ENCODE measurements around the gene KRTAP3-2.

- TF ChIP-seq CTCF (conservative IDR thresholded peaks at IDR 0.05; ENCODE audit: low read length) (no peak), EZH2phosphoT487 (IDR thresholded peaks at IDR 0.05; ENCODE audit: borderline replicate concordance, low read depth, low read length) (no peak)
Observed at GRCh38 chr17:41001795-41002194, 2.1 kb upstream of the KRTAP3-2 start.

Data from OCI-LY7 (cell line).